Measurements from ENCODE around the gene CHST15. TPM values are rescaled to one million over a fixed set of nuclear protein-coding genes. Genes with fewer than 3 reads are reported as not detected.

Gene CHST15
- total and polyA plus RNA-seq, 4 donors: 2.9 to 16.5 (median 6.4) TPM

DNA sequence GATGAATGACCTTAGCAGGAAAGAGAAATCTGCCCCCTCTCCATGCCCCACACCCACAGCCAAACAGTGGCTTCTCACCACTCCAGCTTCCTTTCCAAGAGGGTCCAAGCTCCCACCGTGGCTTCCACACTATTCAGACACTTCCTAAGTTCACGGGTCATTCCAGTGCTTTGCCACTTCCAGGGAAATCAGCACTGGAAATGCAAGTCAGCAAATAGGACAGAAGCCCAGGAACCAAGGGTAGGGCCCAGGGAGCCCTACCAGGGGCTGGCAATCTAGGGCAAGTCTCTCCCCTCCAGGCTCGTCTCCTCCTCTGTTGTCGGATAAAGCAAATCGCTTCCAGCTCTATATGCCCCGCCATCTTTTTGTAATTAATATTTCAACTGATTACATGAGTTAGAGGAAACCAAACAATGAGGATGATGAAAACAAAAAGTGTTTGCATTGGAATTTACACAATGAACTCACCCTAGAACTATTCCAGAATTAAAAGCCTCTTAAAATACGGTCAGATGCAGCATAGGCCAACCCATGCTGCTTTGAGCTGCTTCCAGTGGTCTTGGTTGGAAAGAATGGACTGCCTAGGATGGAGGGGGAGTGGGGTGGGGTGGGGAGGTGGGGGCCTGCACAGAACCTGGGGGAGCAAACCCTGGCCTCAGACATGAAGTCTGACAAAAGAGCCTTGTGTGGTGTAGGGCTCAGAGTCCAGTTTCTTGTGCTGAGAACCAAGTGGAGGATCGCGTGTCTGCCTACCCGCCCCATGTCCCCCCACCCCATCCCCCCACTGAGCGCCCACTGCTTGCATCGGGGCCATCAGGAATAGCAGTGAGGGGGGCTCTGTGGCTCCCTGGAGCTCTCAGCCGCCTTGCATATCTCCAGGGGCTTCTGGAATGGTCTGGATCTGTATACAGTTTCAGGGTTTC lies 127.2 kb downstream of the CHST15 start:
- H3K9me3 ChIP-seq (ENCODE audit: control insufficient read depth in 4 of 4, low read length in 3 of 4): no peaks in the 10 kb centered on the region
- H3K4me3 ChIP-seq (ENCODE audit: low read depth in 1 of 3, low read length in 3 of 3): no peak overlapping the region
- TF ChIP-seq EGR1 (IDR thresholded peaks at IDR 0.05; ENCODE audit: low read depth in 2 of 2) (no peak), ZBTB33 (IDR thresholded peaks at IDR 0.05) (no peak)
- TF ChIP-seq, protein P1, sequence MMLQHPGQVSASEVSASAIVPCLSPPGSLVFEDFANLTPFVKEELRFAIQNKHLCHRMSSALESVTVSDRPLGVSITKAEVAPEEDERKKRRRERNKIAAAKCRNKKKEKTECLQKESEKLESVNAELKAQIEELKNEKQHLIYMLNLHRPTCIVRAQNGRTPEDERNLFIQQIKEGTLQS (IDR thresholded peaks at IDR 0.05): no peak
- no peak overlapping the region for H3K9ac ChIP-seq (ENCODE audit: low read depth in 1 of 2, low read length in 2 of 2)
- no peak overlapping the region for H3K27ac ChIP-seq (ENCODE audit: low read depth in 1 of 2, low read length in 2 of 2)
- H3K36me3 ChIP-seq (ENCODE audit: control insufficient read depth in 4 of 4, insufficient read depth in 3 of 4, low read depth in 1 of 4, low read length in 3 of 4): no peaks in the 10 kb centered on the region
- 67% methylated on average over 13 of the region's 13 CpGs for WGBS
- peaks cover 0 to 8% (median 3%) of the 10 kb centered on the region in 4 donors for H3K27me3 ChIP-seq (ENCODE audit: control insufficient read depth in 4 of 4, insufficient read depth in 4 of 4, low read length in 3 of 4)
- no peaks in the 10 kb centered on the region for H3K4me1 ChIP-seq (ENCODE audit: control insufficient read depth in 4 of 4, insufficient read depth in 4 of 4, low read length in 3 of 4)
- no peak for DNase-seq (ENCODE audit: low spot score)

- no peak for TF ChIP-seq RAD21 (IDR thresholded peaks at IDR 0.05)
- TF ChIP-seq MAX (IDR thresholded peaks at IDR 0.05): no peak
- no peak for TF ChIP-seq NR2F2 (IDR thresholded peaks at IDR 0.05)
- TF ChIP-seq EGR1 (IDR thresholded peaks at IDR 0.05; ENCODE audit: low read depth in 2 of 2): no peak
- no peak for TF ChIP-seq TAF1 (conservative IDR thresholded peaks at IDR 0.05)
- TF ChIP-seq HNF4G (IDR thresholded peaks at IDR 0.05): no peak
- no peak for TF ChIP-seq REST (IDR thresholded peaks at IDR 0.05)
- no peak for TF ChIP-seq JUND (IDR thresholded peaks at IDR 0.05)
- no peak for TF ChIP-seq HNF4A (conservative IDR thresholded peaks at IDR 0.05)
- no peak for TF ChIP-seq RXRA (IDR thresholded peaks at IDR 0.05)
- no peak for TF ChIP-seq CTCF (IDR thresholded peaks at IDR 0.05; ENCODE audit: low read depth, low read length, missing input control)
- TF ChIP-seq, protein P1 (IDR thresholded peaks at IDR 0.05): no peak
- no peak for TF ChIP-seq YY1 (IDR thresholded peaks at IDR 0.05)
- TF ChIP-seq GABPA (IDR thresholded peaks at IDR 0.05 in 1 of 2, conservative IDR thresholded peaks at IDR 0.05 in 1 of 2): no peak
- no peak for TF ChIP-seq FOXA1 (IDR thresholded peaks at IDR 0.05)
- TF ChIP-seq SP1 (IDR thresholded peaks at IDR 0.05): no peak
- TF ChIP-seq ZBTB33 (IDR thresholded peaks at IDR 0.05): no peak
- TF ChIP-seq FOXA2 (IDR thresholded peaks at IDR 0.05): no peak
- H3K36me3 ChIP-seq (ENCODE audit: control insufficient read depth in 4 of 4, insufficient read depth in 3 of 4, low read depth in 1 of 4, low read length in 3 of 4): no peaks in the 10 kb centered on the region
- no peaks in the 10 kb centered on the region for H3K4me1 ChIP-seq (ENCODE audit: control insufficient read depth in 4 of 4, insufficient read depth in 4 of 4, low read length in 3 of 4)
- no peaks in the 10 kb centered on the region for H3K9me3 ChIP-seq (ENCODE audit: control insufficient read depth in 4 of 4, low read length in 3 of 4)
- no peak overlapping the region for H3K4me3 ChIP-seq (ENCODE audit: low read depth in 1 of 3, low read length in 3 of 3)
- DNase-seq (ENCODE audit: low spot score): no peak
- H3K27ac ChIP-seq (ENCODE audit: low read depth in 1 of 2, low read length in 2 of 2): no peak overlapping the region
- H3K27me3 ChIP-seq (ENCODE audit: control insufficient read depth in 4 of 4, insufficient read depth in 4 of 4, low read length in 3 of 4): peaks cover 0 to 6% (median 3%) of the 10 kb centered on the region in 4 donors
- no peak overlapping the region for H3K9ac ChIP-seq (ENCODE audit: low read depth in 1 of 2, low read length in 2 of 2)
- 70% methylated on average over 3 of the region's 3 CpGs for WGBS
Measured at GRCh38 chr10:123964953-123965352, 128.4 kb downstream of the CHST15 start.
